GM13977 (cell line): ENCODE measurements around the gene ADAMTS16.

ENCODE experiments used
- DNase-seq: peaks from one replicate; pipeline ENCODE4 v3.0.0; 2012; ENCODE audit warnings: low spot score
- in situ Hi-C: fragments of 300-500 bp; cut with MboI; formaldehyde crosslinking; loops from one replicate; pipeline ENCODE4 v1.12.0; 2022; ENCODE audit warnings: low sequenced_read_pairs, low pct_unique_long_range_greater_than_20kb, mixed read lengths, inconsistent platforms; ENCODE audit not compliant: unreplicated experiment
- TF ChIP-seq, protein P1 (sequence below): IDR thresholded peaks from 2 replicates; pipeline ENCODE4 v1.5.1; 2012; ENCODE audit warnings: mild to moderate bottlenecking, control low read depth; ENCODE audit not compliant: insufficient read depth; ENCODE audit errors: extremely low read depth, missing control alignments

The ADAMTS16 gene

DNA sequence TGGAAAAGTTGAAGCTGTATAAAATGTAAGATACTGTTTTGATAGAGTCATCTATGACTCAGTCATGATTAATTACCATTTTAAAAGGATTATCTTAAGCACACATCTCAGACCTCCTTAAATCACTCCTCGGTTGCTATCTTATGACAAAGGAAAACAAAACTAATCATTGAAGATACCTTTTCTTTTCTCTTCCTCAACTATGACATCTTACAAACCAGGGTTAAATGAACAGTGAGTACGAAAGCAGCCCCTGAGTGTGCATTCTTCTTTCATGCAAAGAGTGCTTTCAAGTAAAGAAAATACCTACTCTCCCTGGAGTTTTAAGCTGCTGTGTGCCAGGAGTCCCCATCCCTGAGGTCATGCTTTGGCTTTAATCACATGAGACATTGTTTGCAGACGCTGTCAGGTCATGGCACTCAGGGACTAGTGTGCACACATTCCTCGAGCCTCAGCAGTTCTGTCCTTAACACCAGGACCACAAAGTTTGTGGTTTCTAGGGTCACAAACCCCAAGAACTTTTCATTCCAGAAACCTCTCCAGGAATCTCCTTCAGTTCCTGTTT lies 195.7 kb downstream of the ADAMTS16 start:
- DNase-seq, result no peak
- in situ Hi-C loops, result no loop called here

DNA sequence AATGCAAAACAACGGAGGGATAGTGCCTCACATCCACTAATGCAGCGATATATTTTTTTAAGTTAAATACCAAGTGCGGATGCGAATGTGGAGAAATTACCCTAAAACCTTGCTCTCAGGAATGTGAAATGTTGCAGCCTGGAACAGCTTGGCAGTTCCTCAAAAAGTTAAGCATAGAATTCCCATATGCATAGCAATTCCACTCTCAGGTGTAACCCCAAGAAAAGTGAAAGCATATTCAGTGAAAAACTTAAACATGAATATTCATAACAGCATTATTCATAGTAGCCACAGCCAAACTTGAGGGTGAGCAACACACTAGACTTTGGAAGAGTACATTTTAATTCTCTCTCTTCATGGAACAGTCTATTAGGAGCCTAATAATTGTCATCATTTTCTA lies 199.1 kb downstream of the ADAMTS16 start:
- DNase-seq, result no peak
- TF ChIP-seq, protein P1, sequence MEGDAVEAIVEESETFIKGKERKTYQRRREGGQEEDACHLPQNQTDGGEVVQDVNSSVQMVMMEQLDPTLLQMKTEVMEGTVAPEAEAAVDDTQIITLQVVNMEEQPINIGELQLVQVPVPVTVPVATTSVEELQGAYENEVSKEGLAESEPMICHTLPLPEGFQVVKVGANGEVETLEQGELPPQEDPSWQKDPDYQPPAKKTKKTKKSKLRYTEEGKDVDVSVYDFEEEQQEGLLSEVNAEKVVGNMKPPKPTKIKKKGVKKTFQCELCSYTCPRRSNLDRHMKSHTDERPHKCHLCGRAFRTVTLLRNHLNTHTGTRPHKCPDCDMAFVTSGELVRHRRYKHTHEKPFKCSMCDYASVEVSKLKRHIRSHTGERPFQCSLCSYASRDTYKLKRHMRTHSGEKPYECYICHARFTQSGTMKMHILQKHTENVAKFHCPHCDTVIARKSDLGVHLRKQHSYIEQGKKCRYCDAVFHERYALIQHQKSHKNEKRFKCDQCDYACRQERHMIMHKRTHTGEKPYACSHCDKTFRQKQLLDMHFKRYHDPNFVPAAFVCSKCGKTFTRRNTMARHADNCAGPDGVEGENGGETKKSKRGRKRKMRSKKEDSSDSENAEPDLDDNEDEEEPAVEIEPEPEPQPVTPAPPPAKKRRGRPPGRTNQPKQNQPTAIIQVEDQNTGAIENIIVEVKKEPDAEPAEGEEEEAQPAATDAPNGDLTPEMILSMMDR, result no peak
- in situ Hi-C loops, result no loop called here

More for the DNA sequence above, 195.7 kb downstream of the ADAMTS16 start:
- TF ChIP-seq, protein P1, result no peak

DNA sequence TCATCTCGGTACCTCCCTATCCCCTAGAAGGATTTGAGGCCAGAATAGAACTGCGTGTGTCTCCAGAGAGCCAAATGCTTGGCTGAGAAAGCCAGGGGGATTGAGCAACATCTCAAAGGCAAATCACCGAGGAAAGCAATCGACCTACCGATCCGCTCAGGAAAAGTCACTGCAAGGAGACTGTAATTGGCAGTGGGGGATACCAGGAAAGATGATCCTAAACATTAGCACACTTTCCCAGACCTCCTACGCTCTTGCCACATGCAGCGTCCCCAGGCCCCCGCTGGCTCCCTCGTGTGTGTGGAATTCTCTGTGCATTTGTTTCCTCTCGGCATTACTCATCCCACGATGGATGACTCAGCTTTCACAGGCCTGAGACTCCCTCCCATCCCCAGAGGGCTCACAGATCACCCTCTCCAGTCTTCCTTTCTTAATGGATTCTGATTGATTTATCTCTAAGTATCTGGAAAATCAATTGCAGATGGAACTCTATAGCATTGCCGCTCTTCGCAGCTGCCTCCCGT lies 200.1 kb downstream of the ADAMTS16 start:
- in situ Hi-C loops, result no loop called here
- TF ChIP-seq, protein P1, result no peak
- no peak for DNase-seq

DNA sequence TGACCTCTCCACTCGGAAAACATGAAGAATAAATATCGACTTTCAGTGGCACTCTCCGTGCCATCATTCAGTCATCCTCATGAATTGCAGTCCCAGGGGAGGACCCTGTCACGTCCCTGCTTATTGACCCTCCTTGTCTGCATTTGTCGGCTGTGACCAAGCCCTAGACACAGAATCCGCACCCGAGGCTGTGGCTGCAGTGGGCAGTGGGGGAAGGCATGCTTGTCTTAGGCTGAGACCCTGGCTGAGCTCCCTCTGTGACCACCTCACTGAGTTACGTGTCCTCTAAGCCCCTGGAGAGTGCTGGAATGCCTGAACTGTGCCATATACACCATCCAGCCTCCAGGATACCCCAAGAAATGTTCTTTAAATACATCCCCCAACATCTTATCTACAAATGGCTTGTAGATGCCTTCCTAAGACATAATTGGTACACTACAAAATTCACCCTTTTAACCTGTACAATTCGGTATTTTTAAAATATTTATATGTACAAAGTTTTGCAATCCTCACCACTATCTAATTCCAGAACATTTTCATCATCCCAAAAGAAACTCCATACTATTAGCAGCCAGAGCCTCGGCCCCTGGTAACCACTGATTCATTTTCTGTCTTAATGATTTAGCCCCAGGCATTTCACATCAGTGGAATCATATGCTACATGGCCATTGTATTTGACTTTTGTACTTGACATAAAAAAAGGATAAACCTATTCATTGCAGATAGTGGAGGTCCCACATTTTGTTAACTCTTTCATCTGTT lies 201.6 kb downstream of the ADAMTS16 start:
- in situ Hi-C loops, result no loop called here
- DNase-seq, result no peak

DNA sequence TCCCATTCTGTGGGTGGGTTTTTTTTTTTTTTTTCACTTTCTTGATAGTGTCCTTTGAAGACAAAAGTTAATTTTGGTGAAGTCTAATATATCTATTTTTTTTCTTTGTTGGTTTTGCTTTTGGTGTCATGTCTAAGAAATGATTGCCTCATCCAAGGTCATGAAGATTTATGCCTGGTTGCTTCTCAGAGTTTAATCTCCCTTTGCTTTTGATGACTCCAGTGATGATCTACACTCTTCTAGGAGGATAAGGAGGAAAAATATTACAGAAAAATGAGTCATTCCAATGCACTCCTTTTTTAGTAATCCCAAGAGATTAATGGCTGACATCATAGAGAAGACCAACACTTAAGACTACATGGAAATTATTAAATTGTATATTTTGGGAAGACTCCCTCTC lies 202.7 kb downstream of the ADAMTS16 start:
- TF ChIP-seq, protein P1, result no peak
- in situ Hi-C loops, result no loop called here
- no peak for DNase-seq

More for the DNA sequence above, 201.6 kb downstream of the ADAMTS16 start:
- TF ChIP-seq, protein P1, result no peak

DNA sequence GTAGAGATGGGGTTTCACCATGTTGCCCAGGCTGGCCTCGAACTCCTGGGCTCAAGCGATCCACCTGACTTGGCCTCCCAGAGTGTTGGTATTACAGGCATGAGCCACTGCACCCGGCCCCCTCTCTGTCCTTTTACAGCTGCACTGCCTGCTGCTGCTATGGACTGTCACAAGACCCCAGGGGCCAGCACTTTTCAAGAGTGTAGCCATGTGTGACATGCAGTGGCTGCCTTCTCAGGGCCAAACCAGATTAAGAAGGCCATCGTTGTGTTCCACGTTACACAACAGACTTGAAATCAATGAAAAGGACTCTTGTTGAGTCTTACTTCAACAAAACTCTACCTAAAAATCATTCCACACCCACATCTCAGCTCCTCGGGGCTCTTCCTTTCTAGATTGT lies 203.4 kb downstream of the ADAMTS16 start:
- no peak for DNase-seq
- TF ChIP-seq, protein P1, result no peak
- in situ Hi-C loops, result no loop called here
